GM12891 (cell line): ENCODE data around the gene KRTAP22-1.

Experiments used
- POLR2A ChIP-seq: IDR thresholded peaks from 2 replicates; pipeline ENCODE4 v1.6.1; 2011; ENCODE audit warnings: low read depth, low read length, control low read depth
- POLR2AphosphoS5 ChIP-seq: IDR thresholded peaks from 2 replicates; pipeline ENCODE4 v1.6.1; 2011; ENCODE audit warnings: low read depth, low read length, control low read depth
- POU2F2 ChIP-seq: IDR thresholded peaks from 2 replicates; pipeline ENCODE4 v1.6.1; 2011; ENCODE audit warnings: low read depth, mild to moderate bottlenecking, control low read depth, low read length, moderate library complexity
- TAF1 ChIP-seq: IDR thresholded peaks from 2 replicates; pipeline ENCODE4 v1.6.1; 2011; ENCODE audit warnings: low read depth, low read length, control low read depth

DNA sequence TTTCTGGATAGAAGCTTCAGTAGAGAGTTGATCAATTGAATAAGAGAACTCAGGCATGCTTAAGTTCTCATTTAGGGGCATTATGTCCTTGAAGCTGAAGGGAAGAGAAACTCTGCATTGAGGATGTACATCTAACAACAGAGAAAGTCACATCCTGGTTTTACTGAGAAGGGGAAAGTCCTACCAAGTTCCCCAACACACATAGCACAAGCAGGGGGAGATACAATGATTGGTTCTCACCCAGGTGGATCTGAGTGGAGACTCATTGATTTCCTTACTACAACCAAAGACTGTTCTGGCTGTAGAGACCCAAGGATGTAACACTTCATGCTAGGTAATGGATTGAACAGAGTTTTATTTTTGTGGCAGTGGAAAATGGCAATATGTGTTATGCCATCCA is 14.3 kb downstream of the KRTAP22-1 start:
- TF ChIP-seq POU2F2 (no peak), TAF1 (no peak), POLR2A (no peak), POLR2AphosphoS5 (no peak)
